NCI-H1417 (cell line): ENCODE measurements around the gene OPRM1.
A peak's percentile ranks its signal among the peaks of the same experiment; 100 is the strongest.

Experiments used
- DNase-seq, 3 experiments: peaks; one replicate each; lab custom pipeline; 2025; lab: John Stamatoyannopoulos, UW

The OPRM1 gene

GRCh38 chr6:154080461-154081189 is 41.6 kb downstream of the OPRM1 start:
- DNase-seq, result no peak

- DNase-seq, result no peak
Measured at GRCh38 chr6:154086510-154086909, 47.5 kb downstream of the OPRM1 start.

GRCh38 chr6:154092326-154092962 is 53.4 kb downstream of the OPRM1 start:
- no peak for DNase-seq

GRCh38 chr6:154093231-154094044 is 54.4 kb downstream of the OPRM1 start:
- no peak for DNase-seq

- DNase-seq, result no peak
Measured at GRCh38 chr6:154095571-154095970, 56.5 kb downstream of the OPRM1 start.

GRCh38 chr6:154096316-154096715 is 57.3 kb downstream of the OPRM1 start:
- DNase-seq, result no peak

- DNase-seq, result no peak
Measured at GRCh38 chr6:154096834-154097233, 57.8 kb downstream of the OPRM1 start.

GRCh38 chr6:154099211-154099610 is 60.2 kb downstream of the OPRM1 start:
- no peak for DNase-seq

GRCh38 chr6:154106251-154106650 is 67.2 kb downstream of the OPRM1 start:
- no peak for DNase-seq

- DNase-seq, result no peak
Measured at GRCh38 chr6:154111025-154111424, 72.0 kb downstream of the OPRM1 start.

GRCh38 chr6:154112181-154112809 is 73.3 kb downstream of the OPRM1 start:
- no peak for DNase-seq

GRCh38 chr6:154113392-154113791 is 74.4 kb downstream of the OPRM1 start:
- no peak for DNase-seq

- DNase-seq, result no peak
Measured at GRCh38 chr6:154117485-154117884, 78.4 kb downstream of the OPRM1 start.

- DNase-seq, result no peak
Measured at GRCh38 chr6:154122195-154122925, 83.3 kb downstream of the OPRM1 start.

GRCh38 chr6:154123155-154123956 is 84.3 kb downstream of the OPRM1 start:
- no peak for DNase-seq

GRCh38 chr6:154125421-154125820 is 86.4 kb downstream of the OPRM1 start:
- no peak for DNase-seq

- peak in 2 of 3 experiments; percentile 72 to 93 for DNase-seq
Measured at GRCh38 chr6:154127657-154128056, 88.6 kb downstream of the OPRM1 start.

- DNase-seq, result no peak
Measured at GRCh38 chr6:154134471-154135147, 95.6 kb downstream of the OPRM1 start.

- no peak for DNase-seq
Measured at GRCh38 chr6:154138793-154139192, 99.8 kb downstream of the OPRM1 start.

- DNase-seq, result peak in 1 of 3 experiments; percentile 44
Measured at GRCh38 chr6:154139892-154140291, 100.9 kb downstream of the OPRM1 start.
